A549 (cell line): ENCODE measurements around the gene ARHGAP19.

ENCODE experiments used
- CBX2 ChIP-seq: fragments of 200-600 bp; sonication (generic); IDR thresholded peaks from 2 replicates; pipeline ENCODE4 v1.6.1; 2016; ENCODE audit warnings: low read depth, mild to moderate bottlenecking, borderline replicate concordance
- CHD4 ChIP-seq: fragments of 200-600 bp; sonication (generic); IDR thresholded peaks from 2 replicates; pipeline ENCODE4 v1.6.1; 2016; ENCODE audit warnings: antibody characterized with exemption, mild to moderate bottlenecking, borderline replicate concordance
- CTCF ChIP-seq: fragments of >200 bp; sonication (Bioruptor Twin); formaldehyde crosslinking; IDR thresholded peaks from 3 replicates; pipeline ENCODE4 v1.5.1; 2016
- MAFK ChIP-seq: fragments of 450-650 bp; IDR thresholded peaks from 2 replicates; pipeline ENCODE4 v1.6.1; 2014; ENCODE audit not compliant: partially characterized antibody
- POLR2A ChIP-seq: IDR thresholded peaks from 2 replicates; pipeline ENCODE4 v1.6.1; 2012; ENCODE audit warnings: mild to moderate bottlenecking, low read length
- TF ChIP-seq, protein P1 (sequence below): fragments of 200-600 bp; sonication (generic); IDR thresholded peaks from 2 replicates; pipeline ENCODE4 v1.6.1; 2016; ENCODE audit warnings: antibody characterized with exemption, mild to moderate bottlenecking, moderate library complexity
- TF ChIP-seq, protein P2 (sequence below): IDR thresholded peaks from 2 replicates; pipeline ENCODE4 v1.6.1; 2012

GRCh38 chr10:97270523-97271154, 21.8 kb downstream of the ARHGAP19 start:
- TF ChIP-seq CTCF (no peak), CHD4 (no peak), MAFK (no peak), CBX2 (no peak), POLR2A (no peak)
- TF ChIP-seq, protein P1, sequence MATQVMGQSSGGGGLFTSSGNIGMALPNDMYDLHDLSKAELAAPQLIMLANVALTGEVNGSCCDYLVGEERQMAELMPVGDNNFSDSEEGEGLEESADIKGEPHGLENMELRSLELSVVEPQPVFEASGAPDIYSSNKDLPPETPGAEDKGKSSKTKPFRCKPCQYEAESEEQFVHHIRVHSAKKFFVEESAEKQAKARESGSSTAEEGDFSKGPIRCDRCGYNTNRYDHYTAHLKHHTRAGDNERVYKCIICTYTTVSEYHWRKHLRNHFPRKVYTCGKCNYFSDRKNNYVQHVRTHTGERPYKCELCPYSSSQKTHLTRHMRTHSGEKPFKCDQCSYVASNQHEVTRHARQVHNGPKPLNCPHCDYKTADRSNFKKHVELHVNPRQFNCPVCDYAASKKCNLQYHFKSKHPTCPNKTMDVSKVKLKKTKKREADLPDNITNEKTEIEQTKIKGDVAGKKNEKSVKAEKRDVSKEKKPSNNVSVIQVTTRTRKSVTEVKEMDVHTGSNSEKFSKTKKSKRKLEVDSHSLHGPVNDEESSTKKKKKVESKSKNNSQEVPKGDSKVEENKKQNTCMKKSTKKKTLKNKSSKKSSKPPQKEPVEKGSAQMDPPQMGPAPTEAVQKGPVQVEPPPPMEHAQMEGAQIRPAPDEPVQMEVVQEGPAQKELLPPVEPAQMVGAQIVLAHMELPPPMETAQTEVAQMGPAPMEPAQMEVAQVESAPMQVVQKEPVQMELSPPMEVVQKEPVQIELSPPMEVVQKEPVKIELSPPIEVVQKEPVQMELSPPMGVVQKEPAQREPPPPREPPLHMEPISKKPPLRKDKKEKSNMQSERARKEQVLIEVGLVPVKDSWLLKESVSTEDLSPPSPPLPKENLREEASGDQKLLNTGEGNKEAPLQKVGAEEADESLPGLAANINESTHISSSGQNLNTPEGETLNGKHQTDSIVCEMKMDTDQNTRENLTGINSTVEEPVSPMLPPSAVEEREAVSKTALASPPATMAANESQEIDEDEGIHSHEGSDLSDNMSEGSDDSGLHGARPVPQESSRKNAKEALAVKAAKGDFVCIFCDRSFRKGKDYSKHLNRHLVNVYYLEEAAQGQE: no peak
- TF ChIP-seq, protein P2, sequence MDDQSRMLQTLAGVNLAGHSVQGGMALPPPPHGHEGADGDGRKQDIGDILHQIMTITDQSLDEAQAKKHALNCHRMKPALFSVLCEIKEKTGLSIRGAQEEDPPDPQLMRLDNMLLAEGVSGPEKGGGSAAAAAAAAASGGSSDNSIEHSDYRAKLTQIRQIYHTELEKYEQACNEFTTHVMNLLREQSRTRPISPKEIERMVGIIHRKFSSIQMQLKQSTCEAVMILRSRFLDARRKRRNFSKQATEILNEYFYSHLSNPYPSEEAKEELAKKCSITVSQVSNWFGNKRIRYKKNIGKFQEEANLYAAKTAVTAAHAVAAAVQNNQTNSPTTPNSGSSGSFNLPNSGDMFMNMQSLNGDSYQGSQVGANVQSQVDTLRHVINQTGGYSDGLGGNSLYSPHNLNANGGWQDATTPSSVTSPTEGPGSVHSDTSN: no peak
